ENCODE results near the gene TMED6. TPM values are rescaled to one million over a fixed set of nuclear protein-coding genes. Genes with fewer than 3 reads are reported as not detected.

The TMED6 gene
- total and polyA plus RNA-seq, 7 experiments from 2014 or later = 0.21 to 6.3 (median 2.4) TPM; not detected in 1

DNA sequence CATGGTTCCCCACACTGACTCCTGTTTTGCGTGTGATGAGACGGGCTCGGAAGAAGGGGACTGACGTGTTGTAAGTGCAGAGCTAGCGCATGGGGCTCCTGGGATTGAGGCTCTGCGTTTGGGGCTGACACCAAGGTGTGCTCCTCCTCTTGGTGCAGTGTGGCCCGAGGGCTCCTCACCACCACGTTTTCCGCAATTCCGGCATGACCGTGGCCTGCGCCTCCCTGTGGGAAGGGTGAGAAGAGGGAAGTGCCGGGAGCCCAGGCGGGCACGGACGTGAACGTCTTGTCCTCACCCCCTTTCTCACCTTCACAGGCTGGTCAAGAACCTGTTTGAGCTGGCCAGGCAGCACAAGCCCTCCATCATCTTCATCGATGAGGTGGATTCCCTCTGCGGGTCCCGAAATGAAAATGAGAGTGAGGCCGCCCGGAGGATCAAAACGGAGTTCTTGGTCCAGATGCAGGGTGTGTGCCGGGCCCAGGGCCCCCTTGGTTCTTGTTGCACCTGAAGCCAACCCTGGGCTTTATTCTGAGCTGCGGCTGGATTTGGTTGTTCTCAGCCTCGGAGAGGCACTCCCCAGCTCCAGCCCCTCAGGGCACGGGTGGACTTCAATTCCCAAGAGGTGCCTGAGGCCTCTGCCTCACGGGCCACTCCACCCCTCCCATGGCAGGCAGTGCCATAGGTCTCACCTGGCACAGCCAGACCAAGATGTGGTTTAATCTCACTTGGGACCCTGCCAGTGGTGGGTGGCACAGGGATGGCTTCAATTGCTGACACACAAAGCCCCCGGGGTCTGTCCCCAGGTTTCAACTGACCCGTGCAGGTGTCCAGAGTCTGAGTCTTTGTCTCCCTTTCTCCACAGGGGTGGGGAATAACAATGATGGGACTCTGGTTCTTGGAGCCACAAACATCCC lies 31.5 kb downstream of the TMED6 start:
- Mint-ChIP-seq H3K27ac (peak overlapping the region in 2 of 9 donors; percentile 14 to 71), H3K36me3 (peaks cover 6 to 37% (median 13%) of the 10 kb centered on the region in 5 donors), H3K27me3 (no peaks in the 10 kb centered on the region), H3K4me1 (peaks cover 5 to 21% (median 10%) of the 10 kb centered on the region in 7 donors), H3K4me3 (no peak overlapping the region), H3K9me3 (no peaks in the 10 kb centered on the region)
- intact Hi-C loops (cut with micrococcal nuclease) = no loop called here
- no peaks in the 10 kb centered on the region for H3K27me3 ChIP-seq (ENCODE audit: control insufficient read depth in 2 of 2, insufficient read depth in 2 of 2, low read length in 2 of 2)
- ChIA-PET POLR2A (no interaction called here), CTCF (no interaction called here)
- no peak overlapping the region for H3K4me3 ChIP-seq (ENCODE audit: low read length)
- DNase-seq (no peak), ATAC-seq (no peak)
- H3K27ac ChIP-seq (ENCODE audit: low read depth, low read length) = no peak overlapping the region
- H3K36me3 ChIP-seq (ENCODE audit: control insufficient read depth in 2 of 3, insufficient read depth in 3 of 3, low read length in 3 of 3) = peaks cover 27 to 96% (median 43%) of the 10 kb centered on the region in 3 experiments
- no peaks in the 10 kb centered on the region for H3K4me1 ChIP-seq (ENCODE audit: control insufficient read depth in 2 of 2, insufficient read depth in 2 of 2, low read length in 2 of 2)
- no peaks in the 10 kb centered on the region for H3K9me3 ChIP-seq (ENCODE audit: control insufficient read depth in 2 of 3, low read length in 3 of 3)

DNA sequence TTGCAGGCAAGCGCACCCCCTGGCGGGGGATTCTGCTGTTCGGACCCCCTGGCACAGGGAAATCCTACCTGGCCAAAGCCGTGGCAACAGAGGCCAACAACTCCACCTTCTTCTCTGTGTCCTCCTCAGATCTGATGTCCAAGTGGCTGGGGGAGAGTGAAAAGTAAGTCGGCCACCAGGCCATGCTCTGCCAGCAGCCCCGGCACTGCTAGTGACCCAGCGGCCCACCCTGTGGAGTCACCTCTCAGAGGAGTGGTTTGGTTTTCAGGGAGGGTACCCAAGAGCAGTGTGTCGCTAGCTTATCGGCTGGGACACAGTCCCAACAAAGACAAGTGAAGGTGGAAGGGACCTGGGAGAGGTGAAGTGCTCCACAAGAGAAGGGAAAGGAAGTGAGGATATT lies 32.2 kb downstream of the TMED6 start:
- ATAC-seq = no peak
- POLR2A ChIA-PET = interaction anchor here (1.3 kb wide), 1 partner anchor 10 kb away, joined by 5 read pairs; no protein-coding TSS in a partner anchor
- intact Hi-C loops (cut with micrococcal nuclease) = no loop called here

GRCh38 chr16:69318911-69319289 lies 32.7 kb downstream of the TMED6 start:
- H3K27me3 Mint-ChIP-seq = no peaks in the 10 kb centered on the region
- ATAC-seq = no peak
- H3K4me1 Mint-ChIP-seq = peaks cover 0 to 23% (median 12%) of the 10 kb centered on the region in 7 donors
- no peak overlapping the region for H3K27ac ChIP-seq (ENCODE audit: low read depth, low read length)
- no peak overlapping the region for H3K4me3 Mint-ChIP-seq
- H3K27ac Mint-ChIP-seq = no peak overlapping the region
- no peaks in the 10 kb centered on the region for H3K9me3 Mint-ChIP-seq
- ChIA-PET POLR2A (interaction anchor here (0.8 to 1.3 kb wide), 2 partner anchors 10 to 409 kb away, joined by 3 to 5 read pairs; no protein-coding TSS in a partner anchor), CTCF (no interaction called here)
- no peak overlapping the region for H3K4me3 ChIP-seq (ENCODE audit: low read length)
- H3K4me1 ChIP-seq (ENCODE audit: control insufficient read depth in 2 of 2, insufficient read depth in 2 of 2, low read length in 2 of 2) = peaks cover 0 to under 1% of the 10 kb centered on the region in 2 donors
- no peak for DNase-seq
- peaks cover 27 to 95% (median 43%) of the 10 kb centered on the region in 3 experiments for H3K36me3 ChIP-seq (ENCODE audit: control insufficient read depth in 2 of 3, insufficient read depth in 3 of 3, low read length in 3 of 3)
- intact Hi-C loops (cut with micrococcal nuclease) = no loop called here
- no peaks in the 10 kb centered on the region for H3K9me3 ChIP-seq (ENCODE audit: control insufficient read depth in 2 of 3, low read length in 3 of 3)
- no peaks in the 10 kb centered on the region for H3K27me3 ChIP-seq (ENCODE audit: control insufficient read depth in 2 of 2, insufficient read depth in 2 of 2, low read length in 2 of 2)
- H3K36me3 Mint-ChIP-seq = peaks cover 6 to 31% (median 13%) of the 10 kb centered on the region in 5 donors

More for the DNA sequence above, 32.2 kb downstream of the TMED6 start:
- CTCF ChIA-PET = no interaction called here
- Histone ChIP-seq H3K4me3 (ENCODE audit: low read length) (no peak overlapping the region), H3K9me3 (ENCODE audit: control insufficient read depth in 2 of 3, low read length in 3 of 3) (no peaks in the 10 kb centered on the region), H3K27me3 (ENCODE audit: control insufficient read depth in 2 of 2, insufficient read depth in 2 of 2, low read length in 2 of 2) (no peaks in the 10 kb centered on the region), H3K4me1 (ENCODE audit: control insufficient read depth in 2 of 2, insufficient read depth in 2 of 2, low read length in 2 of 2) (no peaks in the 10 kb centered on the region), H3K27ac (ENCODE audit: low read depth, low read length) (no peak overlapping the region), H3K36me3 (ENCODE audit: control insufficient read depth in 2 of 3, insufficient read depth in 3 of 3, low read length in 3 of 3) (peaks cover 27 to 95% (median 43%) of the 10 kb centered on the region in 3 experiments)
- no peak for DNase-seq
- H3K36me3 Mint-ChIP-seq = peaks cover 6 to 31% (median 13%) of the 10 kb centered on the region in 5 donors
- H3K4me1 Mint-ChIP-seq = peaks cover 0 to 19% (median 10%) of the 10 kb centered on the region in 7 donors
- H3K27me3 Mint-ChIP-seq = no peaks in the 10 kb centered on the region
- H3K9me3 Mint-ChIP-seq = no peaks in the 10 kb centered on the region
- H3K4me3 Mint-ChIP-seq = no peak overlapping the region
- peak overlapping the region in 2 of 9 donors; percentile 71 to 77 for H3K27ac Mint-ChIP-seq

- CTCF ChIA-PET = interaction anchor here (0.6 to 0.9 kb wide), 2 partner anchors 168 to 468 kb away, joined by 3 to 6 read pairs; no protein-coding TSS in a partner anchor
- Histone ChIP-seq H3K27ac (ENCODE audit: low read depth, low read length) (no peak overlapping the region), H3K27me3 (ENCODE audit: control insufficient read depth in 2 of 2, insufficient read depth in 2 of 2, low read length in 2 of 2) (no peaks in the 10 kb centered on the region), H3K36me3 (ENCODE audit: control insufficient read depth in 2 of 3, insufficient read depth in 3 of 3, low read length in 3 of 3) (peaks cover 27 to 90% (median 43%) of the 10 kb centered on the region in 3 experiments), H3K4me3 (ENCODE audit: low read length) (no peak overlapping the region), H3K9me3 (ENCODE audit: control insufficient read depth in 2 of 3, low read length in 3 of 3) (no peaks in the 10 kb centered on the region), H3K4me1 (ENCODE audit: control insufficient read depth in 2 of 2, insufficient read depth in 2 of 2, low read length in 2 of 2) (peaks cover 0 to 3% of the 10 kb centered on the region in 2 donors)
- Mint-ChIP-seq H3K36me3 (peaks cover 6 to 35% (median 13%) of the 10 kb centered on the region in 5 donors), H3K9me3 (no peaks in the 10 kb centered on the region), H3K27me3 (no peaks in the 10 kb centered on the region), H3K27ac (no peak overlapping the region), H3K4me3 (no peak overlapping the region), H3K4me1 (peaks cover 5 to 24% (median 17%) of the 10 kb centered on the region in 7 donors)
- POLR2A ChIA-PET = interaction anchor here (0.8 to 1.3 kb wide), 3 partner anchors 10 to 409 kb away, joined by 3 to 6 read pairs (median 5); no protein-coding TSS in a partner anchor
- intact Hi-C loops (cut with micrococcal nuclease) = no loop called here
- ATAC-seq = no peak
- DNase-seq = no peak
Observed at GRCh38 chr16:69318177-69318910, 33.2 kb downstream of the TMED6 start.

- ChIA-PET CTCF (no interaction called here), POLR2A (interaction anchor here (5.7 kb wide), 1 partner anchor 13 kb away, joined by 42 read pairs; the partner anchor contains the start of gene PDF)
- no peak overlapping the region for H3K4me3 Mint-ChIP-seq
- no peak for ATAC-seq
- Histone ChIP-seq H3K36me3 (ENCODE audit: control insufficient read depth in 2 of 3, insufficient read depth in 3 of 3, low read length in 3 of 3) (peaks cover 23 to 74% (median 43%) of the 10 kb centered on the region in 3 experiments), H3K4me1 (ENCODE audit: control insufficient read depth in 2 of 2, insufficient read depth in 2 of 2, low read length in 2 of 2) (peaks cover 3 to 5% of the 10 kb centered on the region in 2 donors), H3K9me3 (ENCODE audit: control insufficient read depth in 2 of 3, low read length in 3 of 3) (no peaks in the 10 kb centered on the region), H3K27ac (ENCODE audit: low read depth, low read length) (no peak overlapping the region), H3K27me3 (ENCODE audit: control insufficient read depth in 2 of 2, insufficient read depth in 2 of 2, low read length in 2 of 2) (no peaks in the 10 kb centered on the region), H3K4me3 (ENCODE audit: low read length) (no peak overlapping the region)
- peak overlapping the region in 2 of 9 donors; percentile 28 to 62 for H3K27ac Mint-ChIP-seq
- peaks cover 0 to 2% (median 0%) of the 10 kb centered on the region in 11 donors for H3K9me3 Mint-ChIP-seq
- H3K4me1 Mint-ChIP-seq = peaks cover 15 to 34% (median 24%) of the 10 kb centered on the region in 7 donors
- peaks cover 2 to 28% (median 11%) of the 10 kb centered on the region in 5 donors for H3K36me3 Mint-ChIP-seq
- no peak for DNase-seq
- intact Hi-C loops (cut with micrococcal nuclease) = no loop called here
- no peaks in the 10 kb centered on the region for H3K27me3 Mint-ChIP-seq
Observed at GRCh38 chr16:69316595-69317034, 35.0 kb downstream of the TMED6 start.
